ENCODE measurements around the gene SIN3A. TPM values are rescaled to one million over a fixed set of nuclear protein-coding genes. Genes with fewer than 3 reads are reported as not detected.

SIN3A gene
- total and polyA plus RNA-seq, 2 of the 8 experiments (the other 6 are each of a cell fraction or from before 2014, with no cell fraction given) = 69.5 to 109 TPM

DNA sequence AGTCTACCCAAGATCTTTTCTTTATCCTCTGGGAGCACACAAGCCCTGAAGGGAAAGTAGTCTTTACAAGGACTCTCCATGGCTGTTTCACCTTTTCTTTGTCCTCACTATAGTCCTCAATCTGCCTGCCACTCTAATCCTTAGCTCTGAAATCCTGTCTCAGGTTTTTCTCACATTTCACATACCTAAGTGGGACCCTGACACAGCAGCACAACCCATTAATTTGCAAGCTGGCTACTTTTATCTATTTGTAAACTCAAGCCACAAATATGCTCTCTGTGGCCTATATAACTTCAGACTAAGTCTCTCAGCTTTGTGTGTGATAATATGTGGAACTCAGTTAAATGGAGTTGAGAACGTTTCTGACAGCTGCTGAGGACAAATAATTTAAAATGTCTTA is 19.8 kb downstream of the SIN3A start:
- Histone ChIP-seq H2AFZ (ENCODE audit: low read length) (no peak overlapping the region), H3K4me2 (ENCODE audit: insufficient read depth in 1 of 2, low read depth in 2 of 2, low read length in 2 of 2) (no peak overlapping the region), H3K4me3 (ENCODE audit: extremely low read depth in 1 of 4, insufficient read depth in 2 of 4, low read depth in 3 of 4, low read length in 4 of 4) (no peak overlapping the region), H3K27me3 (replicated peaks in 1 of 4; ENCODE audit: control insufficient read depth in 3 of 4, extremely low read depth in 1 of 4, insufficient read depth in 3 of 4, low read length in 3 of 4) (no peaks in the 10 kb centered on the region), H3K9me3 (ENCODE audit: insufficient read depth in 2 of 2, low read depth in 1 of 2, low read length in 1 of 2) (no peaks in the 10 kb centered on the region), H3K36me3 (ENCODE audit: control insufficient read depth in 2 of 4, insufficient read depth in 4 of 4, low read length in 3 of 4) (peaks cover 13 to 39% (median 21%) of the 10 kb centered on the region in 4 experiments), H3K79me1 (ENCODE audit: low read depth, low read length) (peaks cover 2% of the 10 kb centered on the region; the same call in 1 of the 2 replicates), H3K4me1 (replicated peaks in 1 of 4; ENCODE audit: control insufficient read depth in 3 of 4, insufficient read depth in 4 of 4, low read length in 3 of 4) (no peaks in the 10 kb centered on the region), H3K23ac (ENCODE audit: insufficient read length) (no peak overlapping the region), H2AK5ac (ENCODE audit: low read depth, low read length) (no peak overlapping the region), H2BK20ac (ENCODE audit: low read length) (no peak overlapping the region), H4K8ac (ENCODE audit: extremely low read depth, insufficient read depth, low read length) (no peak overlapping the region), H3K14ac (ENCODE audit: insufficient read length) (no peak overlapping the region), H3K4ac (replicated peaks; ENCODE audit: insufficient read length, low read depth, low read length) (no peak overlapping the region), H3K9ac (replicated peaks in 1 of 4; ENCODE audit: extremely low read depth in 1 of 4, low read depth in 3 of 4, low read length in 3 of 4) (no peak overlapping the region), H2BK5ac (ENCODE audit: low read depth, low read length) (no peak overlapping the region), H4K91ac (replicated peaks; ENCODE audit: insufficient read length, low read length) (no peak overlapping the region), H2BK15ac (ENCODE audit: low read length) (no peak overlapping the region), H2BK12ac (ENCODE audit: low read depth, low read length) (no peak overlapping the region), H3K27ac (ENCODE audit: low read depth, low read length) (no peak overlapping the region), H3K23me2 (ENCODE audit: low read depth, low read length) (no peaks in the 10 kb centered on the region), H4K20me1 (replicated peaks in 1 of 2; ENCODE audit: control insufficient read depth in 1 of 2, insufficient read depth in 2 of 2, low read length in 2 of 2) (peaks cover 3 to 8% of the 10 kb centered on the region in 2 experiments), H3K79me2 (ENCODE audit: control insufficient read depth in 1 of 2, insufficient read depth in 2 of 2, low read length in 2 of 2) (peaks cover 0 to 73% of the 10 kb centered on the region in 2 experiments; a peak in 3 of 4 replicates), H4K5ac (ENCODE audit: insufficient read length, low read depth, low read length) (no peak overlapping the region), H3K18ac (ENCODE audit: extremely low read depth, low read length) (no peak overlapping the region), H3K56ac (replicated peaks; ENCODE audit: insufficient read length, low read depth, low read length) (no peak overlapping the region), H2BK120ac (replicated peaks; ENCODE audit: low read depth, low read length) (no peak overlapping the region)
- DNase-seq (ENCODE audit: low read depth in 1 of 2, low spot score in 2 of 2) (no peak), FAIRE-seq (no peak)
- CTCF ChIA-PET (ENCODE audit: partially characterized antibody) = interaction anchor here (0.6 to 0.8 kb wide), 4 partner anchors 10 to 204 kb away, joined by 3 to 4 read pairs (median 3); no protein-coding TSS in a partner anchor
- no peak for TF ChIP-seq FOSL1 (IDR thresholded peaks at IDR 0.05; ENCODE audit: insufficient read depth, low read depth, low read length)
- TF ChIP-seq KDM1A (IDR thresholded peaks at IDR 0.05; ENCODE audit: borderline replicate concordance, low read length) = no peak
- no peak for TF ChIP-seq NRF1 (IDR thresholded peaks at IDR 0.05; ENCODE audit: low read depth, low read length)
- no peak for TF ChIP-seq RBBP5 (IDR thresholded peaks at IDR 0.05; ENCODE audit: borderline replicate concordance, low read depth, low read length)
- no peak for TF ChIP-seq SIX5 (IDR thresholded peaks at IDR 0.05; ENCODE audit: low read depth, low read length)
- no peak for TF ChIP-seq HDAC2 (IDR thresholded peaks at IDR 0.05; ENCODE audit: borderline replicate concordance in 1 of 2, low read depth in 2 of 2, low read length in 2 of 2)
- TF ChIP-seq CEBPB (IDR thresholded peaks at IDR 0.05; ENCODE audit: low read depth, low read length) = no peak
- TF ChIP-seq, protein P1, sequence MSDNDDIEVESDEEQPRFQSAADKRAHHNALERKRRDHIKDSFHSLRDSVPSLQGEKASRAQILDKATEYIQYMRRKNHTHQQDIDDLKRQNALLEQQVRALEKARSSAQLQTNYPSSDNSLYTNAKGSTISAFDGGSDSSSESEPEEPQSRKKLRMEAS (IDR thresholded peaks at IDR 0.05) = no peak
- no peak for TF ChIP-seq POLR2A (IDR thresholded peaks at IDR 0.05; ENCODE audit: control extremely low read depth in 1 of 2, low read depth in 2 of 2, low read length in 2 of 2)
- no peak for TF ChIP-seq NANOG (IDR thresholded peaks at IDR 0.05; ENCODE audit: insufficient read depth, low read depth, low read length, poor library complexity, severe bottlenecking)
- no peak for TF ChIP-seq TBP (IDR thresholded peaks at IDR 0.05; ENCODE audit: low read depth, low read length)
- TF ChIP-seq SIRT6 (IDR thresholded peaks at IDR 0.05; ENCODE audit: low read length) = no peak
- no peak for TF ChIP-seq SP4 (IDR thresholded peaks at IDR 0.05; ENCODE audit: low read length)
- no peak for TF ChIP-seq TAF7 (optimal IDR thresholded peaks at IDR 0.05; ENCODE audit: borderline replicate concordance, low read depth, low read length)
- TF ChIP-seq TEAD4 (IDR thresholded peaks at IDR 0.05; ENCODE audit: low read depth, low read length) = no peak
- WGBS, 2 experiments (ENCODE audit: extremely low coverage in 1 of 2, insufficient coverage in 1 of 2, insufficient read length in 1 of 2, insufficient replicate concordance in 2 of 2, low coverage in 1 of 2, low lambda C conversion rate in 2 of 2, missing lambda C conversion rate in 1 of 2) = 72% methylated on average over 1 of the region's 1 CpG; no CpG with 5 or more reads in 1 of the 2 experiments
- POLR2A ChIA-PET (ENCODE audit: partially characterized antibody) = interaction anchor here (0.8 to 1.8 kb wide), 6 partner anchors 14 to 64 kb away, joined by 3 to 6 read pairs (median 4); partner anchors contain the start of genes MAN2C1 and SIN3A

All from H1 (cell line).